ENCODE data around the gene HSDL2.

GRCh38 chr9:112332977-112333638, 46.8 kb upstream of the HSDL2 start, which contains the start of gene PTBP3:
- no peak for TF ChIP-seq CTCF (IDR thresholded peaks at IDR 0.05; ENCODE audit: insufficient read depth, low read depth, low read length)
- TF ChIP-seq EZH2 (IDR thresholded peaks at IDR 0.05; ENCODE audit: insufficient read depth, low read length), result no peak
